Cortex of kidney (tissue), 1 donor: ENCODE results near the gene CDKL2.
"Not testable (repeated sequence)": the region's sequence is repeated elsewhere in the genome, so short reads cannot be mapped to it uniquely, and the experiment has no call there.

Source experiments
- DNase-seq: peaks from one replicate; lab custom pipeline; 2025; lab: John Stamatoyannopoulos, UW

CDKL2 gene

GRCh38 chr4:75552452-75552851 is 77.9 kb downstream of the CDKL2 start:
- DNase-seq, result no peak

- DNase-seq, result no peak
Observed at GRCh38 chr4:75549019-75549418, 81.3 kb downstream of the CDKL2 start.

- no peak for DNase-seq
Observed at GRCh38 chr4:75547647-75548387, 82.5 kb downstream of the CDKL2 start.

GRCh38 chr4:75545526-75545925 is 84.8 kb downstream of the CDKL2 start:
- DNase-seq, result no peak

- no peak for DNase-seq
Observed at GRCh38 chr4:75544870-75545269, 85.5 kb downstream of the CDKL2 start.

GRCh38 chr4:75544220-75544619 is 86.1 kb downstream of the CDKL2 start:
- DNase-seq, result not testable (repeated sequence)

GRCh38 chr4:75542824-75543223 is 87.5 kb downstream of the CDKL2 start:
- DNase-seq, result no peak

GRCh38 chr4:75537308-75537707 is 93.0 kb downstream of the CDKL2 start:
- not testable (repeated sequence) for DNase-seq

GRCh38 chr4:75533926-75534325 is 96.4 kb downstream of the CDKL2 start:
- DNase-seq, result not testable (repeated sequence)

- not testable (repeated sequence) for DNase-seq
Observed at GRCh38 chr4:75533339-75533887, 96.9 kb downstream of the CDKL2 start.

- not testable (repeated sequence) for DNase-seq
Observed at GRCh38 chr4:75531536-75532143, 98.7 kb downstream of the CDKL2 start.

GRCh38 chr4:75530556-75531322 is 99.6 kb downstream of the CDKL2 start:
- DNase-seq, result no peak
